ENCODE measurements around the gene OTOP3.
A peak's percentile ranks its signal among the peaks of the same experiment; 100 is the strongest.

The OTOP3 gene

GRCh38 chr17:74971842-74972106 lies 36.1 kb downstream of the OTOP3 start:
- H3K9ac ChIP-seq (ENCODE audit: low read length): no peak overlapping the region
- H3K27ac ChIP-seq (ENCODE audit: low read depth, low read length): no peak overlapping the region
- no peaks in the 10 kb centered on the region for H3F3A ChIP-seq (ENCODE audit: insufficient read depth)
- H3K4me2 ChIP-seq (ENCODE audit: low read depth, low read length, poor library complexity, severe bottlenecking): no peak overlapping the region
- no peaks in the 10 kb centered on the region for H4K20me1 ChIP-seq (ENCODE audit: low read depth, low read length)
- H3K79me2 ChIP-seq (ENCODE audit: insufficient read depth, low read length): no peaks in the 10 kb centered on the region
- no peak overlapping the region for H2AFZ ChIP-seq (ENCODE audit: low read depth, low read length, severe bottlenecking)
- TF ChIP-seq EZH2phosphoT487 (conservative IDR thresholded peaks at IDR 0.05; ENCODE audit: low read length) (no peak), CTCF (IDR thresholded peaks at IDR 0.05; ENCODE audit: insufficient read depth, low read length, poor library complexity, severe bottlenecking) (no peak)
- H3K9me2 ChIP-seq (replicated peaks; ENCODE audit: insufficient read depth, low read length): no peaks in the 10 kb centered on the region
- no peaks in the 10 kb centered on the region for H3K9me3 ChIP-seq (ENCODE audit: insufficient read depth, low read length)
- no peak overlapping the region for H3K4me3 ChIP-seq (ENCODE audit: insufficient read depth, low read length, poor library complexity, severe bottlenecking)
- H3K36me3 ChIP-seq (ENCODE audit: low read length): no peaks in the 10 kb centered on the region
- H3K27me3 ChIP-seq (ENCODE audit: low read length): no peaks in the 10 kb centered on the region

- H2AFZ ChIP-seq (ENCODE audit: low read depth, low read length, severe bottlenecking): peak within 1 kb of the TSS; percentile 77
- TF ChIP-seq CTCF (IDR thresholded peaks at IDR 0.05; ENCODE audit: insufficient read depth, low read length, poor library complexity, severe bottlenecking) (no peak), EZH2phosphoT487 (conservative IDR thresholded peaks at IDR 0.05; ENCODE audit: low read length) (no peak)
- no peak within 1 kb of the TSS for H3K27ac ChIP-seq (ENCODE audit: low read depth, low read length)
- peak within 1 kb of the TSS; percentile 30 for H3K4me3 ChIP-seq (ENCODE audit: insufficient read depth, low read length, poor library complexity, severe bottlenecking)
- peak within 1 kb of the TSS; percentile 9; the same call in 1 of the 2 replicates for H3K9ac ChIP-seq (ENCODE audit: low read length)
- no peaks in the 10 kb centered on the region for H3K9me2 ChIP-seq (replicated peaks; ENCODE audit: insufficient read depth, low read length)
- H3F3A ChIP-seq (ENCODE audit: insufficient read depth): no peaks in the 10 kb centered on the region
- no peaks in the 10 kb centered on the region for H3K27me3 ChIP-seq (ENCODE audit: low read length)
- H4K20me1 ChIP-seq (ENCODE audit: low read depth, low read length): no peaks in the 10 kb centered on the region
- no peaks in the 10 kb centered on the region for H3K36me3 ChIP-seq (ENCODE audit: low read length)
- peak within 1 kb of the TSS; percentile 44 for H3K4me2 ChIP-seq (ENCODE audit: low read depth, low read length, poor library complexity, severe bottlenecking)
- no peaks in the 10 kb centered on the region for H3K79me2 ChIP-seq (ENCODE audit: insufficient read depth, low read length)
- H3K9me3 ChIP-seq (ENCODE audit: insufficient read depth, low read length): no peaks in the 10 kb centered on the region
These were observed 36.6 kb downstream of the OTOP3 start, which contains the start of gene HID1 for GRCh38 chr17:74972107-74972972. Gene HID1 (minus strand): TSS chr17:74972759. CDS start chr17:74972656, 103 bp downstream.

GRCh38 chr17:74972973-74973328 lies 37.3 kb downstream of the OTOP3 start:
- Histone ChIP-seq H3K79me2 (ENCODE audit: insufficient read depth, low read length) (no peaks in the 10 kb centered on the region), H3K9me3 (ENCODE audit: insufficient read depth, low read length) (no peaks in the 10 kb centered on the region), H3K4me3 (ENCODE audit: insufficient read depth, low read length, poor library complexity, severe bottlenecking) (peak overlapping the region; percentile 30), H3K9me2 (replicated peaks; ENCODE audit: insufficient read depth, low read length) (no peaks in the 10 kb centered on the region), H3F3A (ENCODE audit: insufficient read depth) (no peaks in the 10 kb centered on the region), H3K27ac (ENCODE audit: low read depth, low read length) (no peak overlapping the region), H3K4me2 (ENCODE audit: low read depth, low read length, poor library complexity, severe bottlenecking) (peak overlapping the region; percentile 44), H3K9ac (ENCODE audit: low read length) (peak overlapping the region; percentile 9; the same call in 1 of the 2 replicates), H4K20me1 (ENCODE audit: low read depth, low read length) (no peaks in the 10 kb centered on the region), H3K36me3 (ENCODE audit: low read length) (no peaks in the 10 kb centered on the region), H2AFZ (ENCODE audit: low read depth, low read length, severe bottlenecking) (peak overlapping the region; percentile 61), H3K27me3 (ENCODE audit: low read length) (no peaks in the 10 kb centered on the region)
- TF ChIP-seq EZH2phosphoT487 (conservative IDR thresholded peaks at IDR 0.05; ENCODE audit: low read length) (no peak), CTCF (IDR thresholded peaks at IDR 0.05; ENCODE audit: insufficient read depth, low read length, poor library complexity, severe bottlenecking) (no peak)

Measured in SU-DHL-6 (cell line).